Islet of Langerhans (tissue), 1 donor: ENCODE measurements around the gene PIM3.

Experiments
- FAIRE-seq: peaks from one replicate; lab custom pipeline; 2011; peaks lifted over from hg19 to GRCh38; lab: Jason Lieb, UNC

PIM3 gene

DNA sequence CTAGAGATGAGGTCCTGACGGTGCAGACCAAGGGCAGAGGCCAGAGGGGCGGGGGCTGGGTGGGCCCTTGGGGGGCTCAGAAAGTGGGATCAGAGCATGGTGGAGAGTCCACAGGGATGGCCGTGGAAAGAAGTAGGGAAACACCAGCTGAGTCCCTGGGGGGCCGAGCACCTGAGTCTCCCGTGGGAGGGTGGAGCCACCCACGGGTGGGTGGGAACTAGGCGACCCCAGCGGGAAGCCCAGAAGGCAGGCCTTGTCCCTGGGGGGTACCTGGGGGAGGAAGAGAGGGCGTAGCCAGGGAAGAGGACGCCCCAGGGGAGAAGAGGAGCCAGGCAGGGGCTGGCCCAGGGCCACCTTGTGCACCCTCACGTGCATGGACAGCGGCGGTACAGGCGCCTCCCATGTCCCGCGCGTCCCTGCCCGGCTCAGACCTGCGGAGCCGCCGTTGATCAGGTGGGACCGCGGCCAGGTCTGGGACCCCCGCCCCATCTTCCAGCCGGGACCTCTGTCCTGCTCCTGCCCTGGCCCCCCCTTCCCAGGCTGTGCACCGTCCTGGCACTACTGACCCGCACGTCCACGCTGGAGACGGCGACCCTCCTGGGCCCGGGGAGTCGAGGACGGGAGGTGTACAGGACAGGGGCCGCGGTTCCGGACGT, 31.9 kb upstream of the PIM3 start:
- no peak for FAIRE-seq

DNA sequence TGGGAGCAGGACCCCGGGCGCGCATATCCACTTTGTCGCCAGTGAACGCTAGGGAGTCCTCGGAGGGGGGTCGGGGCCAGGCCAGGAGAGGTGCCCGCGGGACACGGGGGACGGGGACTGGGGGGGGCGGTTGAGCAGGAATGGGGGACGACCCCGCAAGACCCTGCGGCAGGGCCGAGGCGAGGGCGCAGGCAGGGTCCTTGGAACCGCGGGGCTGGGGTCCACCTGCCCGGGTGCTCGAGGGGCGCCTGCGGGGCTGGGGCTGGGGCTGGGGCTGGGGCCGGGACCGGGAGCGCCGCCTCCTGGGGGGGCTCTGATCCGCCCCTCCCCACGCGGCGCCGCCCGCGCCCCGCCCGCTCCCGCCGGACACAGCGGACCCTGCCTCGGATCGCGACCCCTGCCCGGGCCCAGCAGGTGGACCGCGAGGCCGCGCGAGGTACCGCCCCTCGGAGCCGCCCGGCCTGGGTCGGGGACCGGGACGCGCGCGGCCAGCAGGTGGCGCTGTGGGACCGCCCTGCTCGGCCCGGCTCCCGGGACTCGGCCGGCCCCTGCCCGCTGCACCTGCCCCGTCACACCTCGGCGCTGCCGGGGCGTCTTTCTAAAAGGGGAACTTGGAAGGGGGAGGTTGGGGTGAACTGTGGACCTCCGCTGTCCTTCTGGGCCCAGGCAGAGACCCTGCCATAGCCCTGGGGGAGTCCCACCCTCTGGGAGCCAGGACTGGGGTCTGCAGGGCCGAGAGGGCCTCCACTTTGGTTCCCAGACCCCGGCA, 31.2 kb upstream of the PIM3 start:
- FAIRE-seq: no peak

DNA sequence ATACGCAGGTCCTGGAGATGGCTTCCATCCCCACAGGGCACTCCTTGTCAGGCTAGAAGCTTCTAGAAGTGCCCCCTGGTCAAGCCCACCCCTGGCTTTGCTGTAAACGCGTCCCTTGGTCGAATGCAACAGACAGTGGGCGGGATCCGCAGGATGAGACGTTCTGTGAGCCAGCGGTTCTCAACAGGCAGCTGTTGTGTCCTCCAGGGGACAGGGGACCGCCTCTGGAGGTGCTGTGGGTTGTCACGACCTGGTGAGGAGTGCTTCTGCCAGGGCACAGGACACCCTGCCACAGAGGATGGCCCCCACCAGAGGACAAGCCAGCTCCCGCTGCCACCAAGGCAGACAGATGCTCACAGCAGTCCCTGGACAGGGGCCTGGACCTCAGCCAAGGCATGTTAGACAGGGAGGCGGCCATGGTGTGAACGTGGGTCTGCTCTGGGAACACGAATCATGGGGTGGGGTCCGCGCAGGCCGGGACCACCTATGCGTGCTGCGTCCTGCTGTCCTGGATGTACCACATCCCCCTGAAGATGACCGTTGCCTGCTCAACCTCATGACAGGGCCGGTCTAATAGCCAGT, 30.5 kb upstream of the PIM3 start:
- FAIRE-seq: no peak

DNA sequence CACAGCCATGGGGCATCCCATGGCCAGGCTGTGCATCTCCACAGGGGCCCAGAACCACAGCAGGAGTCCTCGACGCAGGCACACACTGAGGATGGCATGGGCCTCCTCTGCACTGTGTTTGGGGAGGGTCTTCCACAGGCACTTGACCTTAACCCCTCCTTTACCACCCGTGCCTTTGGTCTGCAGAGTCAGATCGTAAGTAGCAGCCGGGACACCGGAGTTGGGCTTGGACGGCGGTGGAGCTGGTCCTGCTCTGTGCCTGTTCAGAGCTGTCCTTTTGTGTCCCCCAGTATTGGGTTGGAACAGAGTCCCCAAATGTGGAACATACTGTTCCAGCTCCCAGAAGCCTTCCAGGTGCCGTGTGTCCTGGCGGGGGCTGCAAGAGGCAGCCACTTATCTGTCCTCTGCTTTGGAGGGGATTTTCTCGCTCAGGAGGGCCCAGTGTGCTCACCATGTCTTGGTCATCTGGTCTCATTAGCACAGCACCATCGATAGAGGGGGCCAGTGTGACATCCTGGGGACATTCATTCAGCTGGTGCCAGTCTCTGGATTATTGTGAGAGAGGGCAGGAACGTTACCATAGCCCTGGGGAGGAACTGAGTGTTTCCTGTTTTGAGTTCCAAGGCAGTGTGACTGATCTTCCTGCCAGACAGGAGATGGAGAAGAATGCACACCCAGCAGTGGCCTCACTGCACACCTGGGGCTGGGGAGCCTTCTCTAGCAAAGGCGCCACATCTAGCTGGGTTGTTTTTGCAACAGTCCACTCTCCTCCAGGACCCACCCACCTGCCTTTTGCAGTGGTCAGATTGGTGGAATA, 29.8 kb upstream of the PIM3 start:
- FAIRE-seq: no peak

DNA sequence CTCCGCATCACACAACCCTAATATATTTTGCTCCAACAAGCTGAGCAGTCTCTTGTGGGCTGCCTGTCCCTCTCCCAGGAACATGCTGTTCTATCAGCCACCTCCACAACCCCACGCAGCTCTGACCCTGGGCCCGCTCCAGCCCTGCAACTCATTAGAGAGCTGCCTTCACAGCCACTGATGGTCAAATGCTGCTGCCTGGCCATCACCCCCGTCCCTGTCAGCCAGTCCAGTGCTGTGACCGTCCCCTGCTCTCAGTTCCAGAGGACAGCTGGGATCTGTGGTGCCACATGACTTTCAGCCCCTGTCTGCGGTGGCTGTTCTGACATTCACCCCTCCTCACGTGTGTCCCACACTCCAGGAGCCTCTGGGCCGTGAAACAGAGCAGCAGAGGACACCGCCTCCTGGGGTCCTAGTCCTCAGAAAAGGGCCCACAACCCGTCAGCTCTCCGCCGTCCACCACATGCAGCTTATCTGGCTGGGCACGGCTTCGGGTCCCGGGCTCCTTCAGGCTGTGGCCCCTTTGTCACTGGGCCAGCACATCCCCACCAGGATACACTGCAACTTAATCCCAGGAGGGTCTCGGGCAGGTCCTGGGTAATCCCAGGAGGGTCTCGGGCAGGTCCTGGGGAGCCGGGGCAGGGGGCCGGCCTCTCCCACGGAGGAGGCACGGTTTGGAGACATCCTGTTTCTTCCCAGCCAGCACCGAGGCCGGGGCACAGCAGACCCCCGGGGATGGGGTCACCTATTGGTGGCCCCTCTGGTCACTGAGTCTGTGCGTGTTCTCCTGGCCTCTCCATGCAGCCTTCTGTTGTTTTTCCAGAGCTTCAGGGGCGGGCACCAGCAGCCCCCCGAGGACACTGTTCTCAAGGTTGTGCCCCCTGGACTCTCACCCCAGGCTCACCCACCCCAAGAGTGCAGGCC, 27.1 kb upstream of the PIM3 start:
- FAIRE-seq: no peak

DNA sequence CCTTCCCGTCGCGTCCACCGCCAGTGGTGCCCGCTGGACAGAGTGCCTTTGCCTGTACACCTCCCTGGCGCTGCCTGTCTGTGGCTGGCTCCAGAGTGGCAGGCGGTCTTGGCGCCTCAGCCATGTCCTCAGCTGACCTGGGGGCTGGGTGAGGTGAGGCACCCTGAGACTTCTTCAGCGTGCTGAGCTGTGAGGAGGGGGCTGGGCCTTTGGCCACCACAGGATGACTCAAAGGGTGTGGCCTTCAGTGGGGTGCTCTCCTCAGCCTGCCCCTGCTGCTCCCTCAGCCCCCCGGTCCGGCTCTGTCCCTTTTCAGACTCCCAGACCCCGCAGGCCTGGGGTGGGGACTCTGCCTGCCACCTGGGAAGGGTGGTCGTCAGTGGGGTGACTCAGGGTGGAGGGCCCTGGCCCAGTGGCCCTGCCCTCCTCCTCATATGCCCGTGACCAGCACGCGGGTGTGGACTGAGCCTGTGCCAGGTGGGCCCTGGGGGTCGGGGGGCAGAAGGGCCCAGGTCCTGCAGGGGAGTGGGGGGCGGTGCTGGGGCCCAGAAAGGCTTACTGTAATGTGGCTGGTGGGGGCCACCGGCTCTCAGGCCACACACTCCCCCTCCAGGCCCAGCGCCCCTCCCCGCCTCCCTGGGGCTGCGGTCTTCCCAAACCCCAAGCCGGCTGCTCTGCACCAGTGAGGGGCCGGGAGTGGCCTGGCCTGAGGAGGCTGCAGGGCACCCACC, 26.2 kb upstream of the PIM3 start:
- no peak for FAIRE-seq

DNA sequence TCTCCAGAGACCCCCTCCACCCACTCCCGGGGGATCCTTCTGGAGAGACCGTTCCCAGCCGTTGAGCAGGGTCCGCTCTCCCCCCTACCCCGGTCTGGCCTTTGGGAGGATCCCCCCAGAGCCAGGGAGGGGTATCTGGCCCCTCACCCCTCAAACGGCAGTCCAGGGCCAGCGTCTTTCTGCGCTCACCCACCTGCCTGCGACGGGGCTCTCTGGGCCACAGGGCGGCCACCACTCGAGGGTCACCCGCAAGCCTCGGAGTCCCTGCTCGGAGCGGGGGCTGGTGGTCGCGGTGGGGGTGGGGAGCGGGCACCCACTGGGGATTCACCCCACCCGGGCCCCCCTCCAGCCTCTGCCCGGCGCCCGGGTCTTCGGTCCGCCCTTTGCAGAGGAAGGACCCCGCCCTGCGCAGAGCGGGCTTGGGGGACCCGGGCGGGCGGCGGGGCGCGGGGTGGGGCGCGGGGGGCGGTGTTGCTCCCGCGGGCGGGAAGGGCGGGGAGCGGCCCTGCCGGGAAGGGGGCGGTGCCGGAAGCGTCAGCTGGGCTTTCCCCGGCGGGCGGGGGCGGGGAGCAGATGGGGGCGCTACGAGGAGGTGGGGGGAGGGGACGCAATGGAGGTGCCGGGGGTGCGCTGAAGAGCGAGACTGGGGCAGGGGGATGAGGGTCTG, 25.5 kb upstream of the PIM3 start:
- FAIRE-seq: no peak

DNA sequence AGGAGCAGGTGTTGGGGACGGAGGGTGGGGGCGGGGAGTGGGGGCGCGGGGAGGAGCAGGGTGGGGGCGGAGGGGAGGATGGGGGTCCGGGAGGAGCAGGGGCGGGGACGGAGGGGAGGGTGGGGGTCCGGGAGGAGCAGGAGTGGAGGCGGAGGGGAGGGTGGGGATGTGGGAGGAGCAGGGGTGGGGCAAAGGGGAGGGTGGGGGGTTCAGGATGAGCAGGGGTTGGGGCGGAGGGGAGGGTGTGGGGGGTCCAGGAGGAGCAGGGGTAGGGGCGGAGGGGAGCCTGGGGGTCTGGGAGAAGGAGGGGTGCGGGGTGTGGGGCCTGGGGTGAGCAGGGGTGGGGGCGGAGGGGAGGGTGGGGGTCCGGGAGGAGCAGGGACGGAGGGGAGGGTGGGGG, 25.0 kb upstream of the PIM3 start:
- FAIRE-seq: no peak

DNA sequence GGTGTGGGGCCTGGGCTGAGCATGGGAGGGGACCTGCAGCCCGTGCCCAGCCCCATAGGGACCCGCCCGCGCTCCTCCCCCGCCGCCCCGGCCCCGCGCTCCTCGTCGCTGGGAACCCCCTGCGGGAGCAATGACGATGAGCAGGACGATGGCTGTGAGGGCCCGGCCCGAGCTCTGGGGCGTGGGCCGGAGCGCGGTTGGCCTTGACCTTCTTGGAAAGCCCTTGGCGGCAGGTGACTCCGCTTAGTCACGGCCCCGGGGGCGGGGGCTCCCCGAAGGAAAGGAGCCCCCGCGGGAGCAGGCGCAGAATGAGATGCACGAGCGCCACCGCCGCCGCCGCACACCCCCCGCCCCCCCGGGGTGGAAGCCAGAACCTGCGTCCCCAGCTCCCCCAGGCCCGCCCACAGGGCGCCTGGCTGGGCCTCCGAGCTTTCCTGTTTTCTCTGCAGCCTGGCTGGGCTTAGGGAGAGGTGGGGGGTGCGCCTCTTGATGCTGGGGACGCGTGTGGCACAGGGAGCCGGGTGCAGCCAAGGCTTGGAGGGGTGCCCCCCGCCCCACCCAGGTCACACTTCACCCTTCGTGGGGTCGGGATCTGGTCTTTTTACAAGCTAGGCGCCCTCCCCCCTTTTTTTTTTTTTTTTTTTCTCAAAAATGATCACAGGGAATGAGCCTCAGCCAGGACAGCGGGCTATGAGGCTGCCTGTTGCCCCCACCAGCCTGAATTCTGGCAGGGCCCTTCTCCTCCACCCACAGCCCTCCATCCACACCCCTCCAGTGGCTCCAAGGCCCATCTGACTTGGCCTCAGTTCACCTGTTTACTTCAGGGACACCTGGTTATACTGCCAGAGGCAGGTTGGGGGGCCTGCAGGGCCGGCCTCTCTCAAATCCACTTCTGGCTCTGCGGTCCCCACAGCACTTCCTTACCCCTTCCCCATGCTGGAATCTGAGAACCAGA, 24.3 kb upstream of the PIM3 start:
- no peak for FAIRE-seq

DNA sequence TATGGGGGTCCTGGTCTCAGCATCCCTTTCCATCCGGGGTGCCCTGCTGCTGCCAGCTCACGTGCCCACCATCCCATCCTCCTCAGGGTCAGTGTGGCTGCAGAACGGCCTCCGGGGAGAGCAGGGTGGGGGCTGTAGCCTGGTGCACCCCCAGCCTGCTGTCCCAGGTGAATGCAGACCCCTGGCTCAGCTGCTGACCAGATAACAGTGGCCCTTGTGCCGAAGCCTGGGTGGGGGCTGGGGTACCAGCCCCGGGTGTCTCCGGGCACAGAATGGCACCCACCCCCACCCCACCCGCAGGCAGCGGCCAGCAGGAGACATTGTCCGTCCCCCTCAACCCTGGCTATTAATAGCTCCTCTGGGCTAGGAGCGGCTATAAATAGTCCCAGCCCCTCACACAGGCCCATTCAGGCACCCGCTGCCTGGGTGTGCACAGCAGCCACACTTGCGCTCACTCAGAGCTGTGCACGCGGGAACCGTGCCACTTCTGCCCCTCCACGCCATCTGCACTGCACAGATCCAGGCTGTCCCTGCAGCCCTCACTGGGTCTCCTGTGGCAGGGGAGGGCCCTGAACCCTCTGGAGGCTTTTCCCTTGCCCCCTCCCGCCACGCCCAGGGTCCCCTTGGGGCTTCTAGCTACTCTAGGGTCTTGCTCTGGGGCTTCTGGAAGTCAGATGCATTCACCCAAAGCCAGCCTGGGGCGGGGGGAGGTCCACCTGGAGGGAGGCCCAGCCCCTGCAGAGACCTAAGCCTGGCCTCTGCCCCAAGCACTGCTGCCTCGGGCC, 23.4 kb upstream of the PIM3 start:
- FAIRE-seq: no peak

DNA sequence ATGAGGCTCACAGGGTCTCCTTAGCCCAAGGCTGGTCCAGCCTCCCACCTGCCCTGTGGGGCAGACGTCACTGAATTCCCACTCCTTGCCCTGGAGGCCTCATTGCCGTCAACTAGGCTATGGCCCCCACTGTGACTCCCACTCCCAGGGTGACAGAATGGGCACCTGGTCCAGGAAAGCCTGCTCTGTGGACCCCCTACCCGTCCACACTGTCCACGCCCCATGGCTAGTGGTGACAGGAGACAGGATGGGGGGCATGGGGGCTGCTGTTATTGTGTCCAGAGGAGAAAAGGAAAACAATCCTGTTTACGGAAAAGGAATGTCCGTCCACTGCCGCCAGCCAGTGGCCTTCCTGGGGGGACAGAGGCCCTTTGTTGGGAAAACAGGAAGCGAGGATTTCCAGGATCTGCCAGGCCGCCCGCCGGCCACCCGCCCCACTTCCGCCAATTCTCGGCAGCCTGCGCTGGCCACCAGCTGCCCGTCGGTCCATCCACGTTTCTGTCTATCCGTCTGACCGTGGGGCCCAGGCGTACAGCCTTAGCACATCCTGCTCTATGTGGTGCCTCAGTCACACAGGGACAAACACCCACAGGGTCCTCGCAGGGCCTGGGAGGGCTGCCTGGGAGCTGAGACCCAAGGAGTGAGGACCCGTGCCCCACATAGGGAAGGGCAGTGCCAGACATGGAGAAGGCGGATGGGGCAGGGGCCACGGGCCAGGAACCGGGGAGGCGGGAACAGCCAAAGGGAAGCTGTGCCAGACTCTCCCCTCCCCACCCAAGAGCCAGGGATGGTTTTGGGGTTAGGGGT, 22.6 kb upstream of the PIM3 start:
- no peak for FAIRE-seq

DNA sequence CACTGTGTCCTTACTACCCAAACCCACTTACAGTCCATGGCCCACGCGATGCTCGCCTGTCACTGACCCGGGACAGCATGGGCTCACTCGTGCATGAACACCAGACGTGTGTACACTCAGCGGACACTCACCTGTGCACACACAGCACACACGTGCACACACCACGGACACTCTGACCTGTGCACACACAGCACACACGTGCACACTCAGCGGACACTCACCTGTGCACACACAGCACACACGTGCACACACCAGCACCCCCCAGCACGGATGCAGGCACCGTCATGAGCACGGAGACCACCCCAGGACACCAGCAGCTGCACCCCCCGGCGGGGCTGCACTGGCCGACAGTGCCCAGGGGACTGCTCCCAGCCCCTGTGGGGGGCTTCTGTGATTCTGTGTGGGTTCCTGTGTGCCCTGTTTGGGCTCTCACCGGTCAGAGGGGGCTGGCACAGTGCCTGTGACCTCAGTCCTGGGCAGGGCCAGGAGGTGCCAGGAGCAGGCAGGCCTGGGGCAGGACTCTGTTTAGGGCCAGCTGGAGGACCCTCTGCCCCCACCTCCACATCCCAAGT, 21.9 kb upstream of the PIM3 start:
- FAIRE-seq: no peak

DNA sequence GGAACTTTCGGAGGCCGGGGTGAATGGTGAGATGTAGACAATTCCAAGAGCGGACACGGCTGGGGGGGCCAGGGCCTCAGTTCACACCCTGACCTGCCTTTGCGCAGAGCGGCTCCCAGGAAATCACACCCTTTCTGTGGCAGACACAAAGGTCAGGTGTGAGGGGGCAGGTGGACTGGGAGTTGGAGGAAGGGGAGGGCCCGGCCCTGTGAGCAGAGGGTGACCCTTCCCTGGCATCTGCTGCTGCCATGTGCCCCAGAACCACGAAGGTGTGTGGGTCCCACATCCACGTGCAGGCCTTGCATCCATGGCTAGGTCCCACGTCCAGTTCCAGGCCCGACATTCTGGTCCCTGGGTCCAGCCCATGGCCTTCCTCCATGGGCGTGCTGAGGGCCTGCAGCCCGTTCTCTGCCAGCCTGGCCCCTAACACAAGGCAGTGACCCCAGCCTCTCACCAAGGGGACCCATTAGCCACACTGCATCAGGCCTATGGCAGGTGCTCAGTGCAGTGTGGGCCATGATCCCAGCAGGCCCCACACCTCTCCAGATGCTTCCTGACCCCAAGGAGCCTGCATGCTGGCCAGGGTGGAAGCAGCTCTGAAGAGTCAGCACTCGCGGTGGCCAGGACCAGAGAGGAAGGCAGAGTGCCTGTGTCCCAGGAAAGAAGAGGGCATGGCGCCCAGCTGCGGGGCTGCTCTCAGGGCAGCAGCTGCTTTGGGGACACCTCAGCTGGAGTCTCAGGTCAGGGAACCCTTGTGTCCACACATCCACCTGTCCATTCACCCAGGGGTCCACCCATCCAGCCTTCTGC, 18.9 kb upstream of the PIM3 start:
- FAIRE-seq: no peak

DNA sequence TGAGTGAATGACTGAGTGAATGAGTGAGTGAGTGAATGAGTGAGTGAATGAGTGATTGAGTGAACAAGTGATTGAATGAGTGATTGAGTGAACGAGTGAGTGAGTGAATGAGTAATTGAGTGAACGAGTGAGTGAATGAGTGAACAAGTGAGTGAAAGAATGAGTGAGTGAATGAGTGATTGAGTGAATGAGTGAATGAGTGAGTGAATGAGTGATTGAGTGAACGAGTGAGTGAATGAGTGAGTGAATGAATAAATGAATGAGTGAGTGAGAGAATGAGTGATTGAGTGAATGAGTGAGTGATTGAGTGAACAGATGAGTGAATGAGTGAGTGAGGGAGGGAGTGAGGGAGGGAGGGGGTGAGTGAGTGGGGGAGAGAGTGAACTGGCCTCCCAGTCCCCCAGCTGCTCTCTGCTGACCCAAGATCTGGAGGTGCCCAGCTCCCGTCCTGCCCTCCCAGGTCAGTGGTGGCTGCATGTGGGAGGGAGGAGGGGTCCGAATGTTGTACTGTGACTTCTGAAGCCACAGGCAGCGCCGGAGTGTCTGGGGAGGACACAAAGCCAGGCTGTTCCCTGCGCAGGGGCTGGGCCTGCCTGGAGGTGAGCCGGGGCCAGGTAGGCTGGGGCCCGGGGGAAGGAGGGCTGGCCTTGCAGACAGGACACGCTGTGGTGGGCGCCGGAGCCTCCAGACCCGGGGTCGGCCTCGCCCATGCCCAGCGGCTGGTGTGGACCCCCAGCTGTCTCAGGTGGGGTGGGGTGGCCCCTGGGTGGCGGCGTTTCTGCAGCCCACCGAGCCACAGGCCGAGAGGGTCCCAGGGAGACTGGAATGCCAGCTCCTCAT, 17.8 kb upstream of the PIM3 start:
- no peak for FAIRE-seq

DNA sequence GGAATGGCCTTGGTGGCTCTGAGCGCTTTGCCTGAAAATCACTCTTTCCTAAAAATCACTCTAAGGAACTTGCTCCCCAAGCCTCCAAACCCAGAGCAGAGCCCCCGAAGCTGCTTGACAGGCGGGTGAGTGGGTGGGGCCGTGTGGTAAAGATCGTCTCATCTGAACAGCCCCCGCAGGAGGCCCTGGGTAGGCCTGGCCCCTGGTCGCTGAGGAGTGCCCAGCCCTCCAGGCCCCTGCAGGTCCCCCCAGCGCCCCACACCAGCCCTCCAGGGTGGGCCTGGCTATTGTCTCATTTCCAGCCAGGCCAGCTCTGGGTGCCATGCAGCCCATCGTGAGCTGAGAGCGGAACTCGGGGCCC, 17.2 kb upstream of the PIM3 start:
- FAIRE-seq: no peak
